ENCODE results near the gene HIRA.
"Not testable (repeated sequence)": the region's sequence is repeated elsewhere in the genome, so short reads cannot be mapped to it uniquely, and the experiment has no call there.

Gene HIRA

GRCh38 chr22:19330865-19331418, 100.6 kb downstream of the HIRA start:
- H3K36me3 ChIP-seq (ENCODE audit: control insufficient read depth, insufficient read depth, low read length), result peaks cover 27% of the 10 kb centered on the region
- H3K27ac ChIP-seq (ENCODE audit: insufficient read depth, low read depth, low read length, poor library complexity, severe bottlenecking), result no peak overlapping the region
- 95 to 96% methylated on average over 13 of the region's 13 CpGs for WGBS, 2 experiments

GRCh38 chr22:19330205-19330604, 101.3 kb downstream of the HIRA start:
- H3K4me1 ChIP-seq (ENCODE audit: control insufficient read depth, insufficient read depth, low read length); H3K9me3 ChIP-seq (ENCODE audit: control insufficient read depth, low read length); H3K4me3 ChIP-seq (ENCODE audit: insufficient read depth, low read depth, low read length); H3K27me3 ChIP-seq (ENCODE audit: control insufficient read depth, insufficient read depth, low read length, poor library complexity, severe bottlenecking); H3K27ac ChIP-seq (ENCODE audit: insufficient read depth, low read depth, low read length, poor library complexity, severe bottlenecking): not testable (repeated sequence)
- WGBS, 2 experiments, result 95 to 97% methylated on average over 5 of the region's 5 CpGs
- H3K36me3 ChIP-seq (ENCODE audit: control insufficient read depth, insufficient read depth, low read length), result peaks cover 24% of the 10 kb centered on the region

More at GRCh38 chr22:19330865-19331418, 100.6 kb downstream of the HIRA start:
- Histone ChIP-seq H3K4me1 (ENCODE audit: control insufficient read depth, insufficient read depth, low read length) (no peaks in the 10 kb centered on the region), H3K27me3 (ENCODE audit: control insufficient read depth, insufficient read depth, low read length, poor library complexity, severe bottlenecking) (no peaks in the 10 kb centered on the region), H3K9me3 (ENCODE audit: control insufficient read depth, low read length) (no peaks in the 10 kb centered on the region), H3K4me3 (ENCODE audit: insufficient read depth, low read depth, low read length) (no peak overlapping the region)

DNA sequence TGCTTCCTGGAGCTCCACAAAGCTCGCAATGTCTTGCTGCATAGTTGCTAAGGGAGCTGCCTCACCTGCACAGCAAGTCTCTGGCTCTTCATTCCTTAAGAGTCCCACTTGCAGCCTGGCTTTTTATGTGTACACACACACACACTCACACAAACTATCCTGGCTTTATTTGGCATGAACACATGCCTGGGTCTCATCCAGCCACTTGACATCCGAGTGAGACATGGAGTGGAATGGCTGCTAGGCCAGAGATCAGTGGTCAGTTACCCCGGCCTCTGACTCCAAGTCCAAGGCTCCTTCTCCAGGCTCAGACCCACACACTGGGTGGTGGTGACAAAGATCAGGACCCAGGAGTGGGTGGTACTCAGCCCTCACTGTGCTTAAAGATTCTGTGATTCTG, 102.1 kb downstream of the HIRA start:
- WGBS, 2 experiments, result 95 to 98% methylated on average over 3 of the region's 3 CpGs
- Histone ChIP-seq H3K36me3 (ENCODE audit: control insufficient read depth, insufficient read depth, low read length) (peaks cover 24% of the 10 kb centered on the region), H3K9me3 (ENCODE audit: control insufficient read depth, low read length) (no peaks in the 10 kb centered on the region), H3K27me3 (ENCODE audit: control insufficient read depth, insufficient read depth, low read length, poor library complexity, severe bottlenecking) (no peaks in the 10 kb centered on the region), H3K27ac (ENCODE audit: insufficient read depth, low read depth, low read length, poor library complexity, severe bottlenecking) (no peak overlapping the region), H3K4me3 (ENCODE audit: insufficient read depth, low read depth, low read length) (no peak overlapping the region), H3K4me1 (ENCODE audit: control insufficient read depth, insufficient read depth, low read length) (no peaks in the 10 kb centered on the region)

DNA sequence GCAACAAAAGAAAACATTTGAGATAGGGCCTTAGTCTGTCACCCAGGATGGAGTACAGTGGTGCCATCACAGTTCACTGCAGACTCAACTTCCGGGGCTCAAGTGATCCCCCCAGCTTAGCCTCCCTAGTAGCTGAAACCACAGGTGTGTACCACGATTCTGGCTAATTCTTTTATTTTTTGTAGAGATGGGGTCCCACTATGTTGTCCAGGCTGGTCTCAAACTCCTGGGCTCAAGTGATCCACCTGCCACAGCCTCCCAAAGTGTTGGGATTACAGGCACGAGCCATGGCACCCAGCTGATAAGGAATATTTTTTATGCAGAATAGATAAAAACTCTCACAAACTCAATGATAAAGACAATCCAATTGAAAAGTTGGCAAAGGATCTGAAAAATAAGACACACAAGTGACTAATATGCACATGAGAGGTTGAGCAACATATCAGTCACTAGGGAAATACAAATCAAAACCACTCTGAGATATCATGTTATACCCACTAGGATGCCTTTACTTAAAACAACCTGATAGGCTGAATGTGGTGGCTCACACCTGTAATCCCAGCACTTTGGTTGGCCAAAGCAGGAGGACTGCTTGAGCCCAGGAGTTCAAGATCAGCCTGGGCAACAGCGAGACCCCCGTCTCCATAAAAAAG, 106.1 kb downstream of the HIRA start:
- Histone ChIP-seq H3K27ac (ENCODE audit: insufficient read depth, low read depth, low read length, poor library complexity, severe bottlenecking) (no peak overlapping the region), H3K4me3 (ENCODE audit: insufficient read depth, low read depth, low read length) (no peak overlapping the region), H3K36me3 (ENCODE audit: control insufficient read depth, insufficient read depth, low read length) (peaks cover 18% of the 10 kb centered on the region), H3K4me1 (ENCODE audit: control insufficient read depth, insufficient read depth, low read length) (no peaks in the 10 kb centered on the region), H3K9me3 (ENCODE audit: control insufficient read depth, low read length) (no peaks in the 10 kb centered on the region), H3K27me3 (ENCODE audit: control insufficient read depth, insufficient read depth, low read length, poor library complexity, severe bottlenecking) (no peaks in the 10 kb centered on the region)
- 94 to 97% methylated on average over 3 to 4 of the region's 5 CpGs for WGBS, 2 experiments

DNA sequence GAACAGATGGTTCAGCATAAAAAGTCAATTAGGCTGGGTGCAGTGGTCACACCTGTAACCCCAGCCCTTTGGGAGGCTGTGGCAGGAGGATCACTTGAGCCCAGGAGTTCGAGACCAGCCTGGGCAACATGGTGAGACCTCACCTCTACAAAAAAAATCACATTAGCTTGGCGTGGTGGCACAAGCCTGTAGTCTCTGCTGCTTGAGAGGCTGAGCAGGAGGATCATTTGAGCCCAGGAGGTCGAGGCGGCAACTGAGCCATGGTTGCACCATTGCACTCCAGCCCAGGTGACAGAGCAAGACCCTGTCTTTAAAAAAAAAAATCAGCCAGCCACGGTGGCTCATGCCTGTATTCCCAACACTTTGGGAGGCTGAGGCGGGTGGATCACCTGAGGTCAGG, 108.1 kb downstream of the HIRA start:
- H3K36me3 ChIP-seq (ENCODE audit: control insufficient read depth, insufficient read depth, low read length); H3K4me1 ChIP-seq (ENCODE audit: control insufficient read depth, insufficient read depth, low read length); H3K9me3 ChIP-seq (ENCODE audit: control insufficient read depth, low read length); H3K4me3 ChIP-seq (ENCODE audit: insufficient read depth, low read depth, low read length); H3K27ac ChIP-seq (ENCODE audit: insufficient read depth, low read depth, low read length, poor library complexity, severe bottlenecking); H3K27me3 ChIP-seq (ENCODE audit: control insufficient read depth, insufficient read depth, low read length, poor library complexity, severe bottlenecking): not testable (repeated sequence)
- WGBS, 2 experiments, result 88 to 91% methylated on average over 6 of the region's 6 CpGs

GRCh38 chr22:19321757-19322156, 109.8 kb downstream of the HIRA start:
- no peak overlapping the region for H3K27ac ChIP-seq (ENCODE audit: insufficient read depth, low read depth, low read length, poor library complexity, severe bottlenecking)
- H3K4me1 ChIP-seq (ENCODE audit: control insufficient read depth, insufficient read depth, low read length), result no peaks in the 10 kb centered on the region
- H3K27me3 ChIP-seq (ENCODE audit: control insufficient read depth, insufficient read depth, low read length, poor library complexity, severe bottlenecking), result no peaks in the 10 kb centered on the region
- 93 to 94% methylated on average over 1 to 2 of the region's 2 CpGs for WGBS, 2 experiments
- H3K4me3 ChIP-seq (ENCODE audit: insufficient read depth, low read depth, low read length), result no peak overlapping the region
- H3K9me3 ChIP-seq (ENCODE audit: control insufficient read depth, low read length), result peaks cover 3% of the 10 kb centered on the region
- no peaks in the 10 kb centered on the region for H3K36me3 ChIP-seq (ENCODE audit: control insufficient read depth, insufficient read depth, low read length)

- not testable (repeated sequence) for H3K36me3 ChIP-seq (ENCODE audit: control insufficient read depth, insufficient read depth, low read length); H3K9me3 ChIP-seq (ENCODE audit: control insufficient read depth, low read length); H3K27ac ChIP-seq (ENCODE audit: insufficient read depth, low read depth, low read length, poor library complexity, severe bottlenecking); H3K4me1 ChIP-seq (ENCODE audit: control insufficient read depth, insufficient read depth, low read length); H3K4me3 ChIP-seq (ENCODE audit: insufficient read depth, low read depth, low read length); H3K27me3 ChIP-seq (ENCODE audit: control insufficient read depth, insufficient read depth, low read length, poor library complexity, severe bottlenecking)
- WGBS, 2 experiments, result 88 to 92% methylated on average over 8 of the region's 8 CpGs
Observed at GRCh38 chr22:19320136-19320535, 111.4 kb downstream of the HIRA start.

DNA sequence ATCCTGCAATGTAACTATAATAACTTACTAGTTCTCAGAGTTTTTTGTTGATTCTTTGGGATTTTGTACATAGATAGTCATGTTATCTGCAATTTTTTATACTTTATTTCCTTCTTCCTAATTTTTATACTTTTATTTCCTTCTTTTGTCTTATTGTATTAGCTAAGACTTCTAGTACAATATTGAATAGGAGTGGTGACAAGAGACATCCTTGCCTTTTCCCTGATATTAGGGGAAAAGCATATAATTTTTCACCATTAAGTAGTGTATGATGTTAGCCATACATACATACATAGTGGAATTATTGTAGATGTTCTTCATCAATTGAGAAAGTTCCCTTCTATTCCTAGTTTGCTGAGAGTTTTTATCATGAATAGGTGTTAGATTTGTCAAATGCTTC, 112.3 kb downstream of the HIRA start:
- no peaks in the 10 kb centered on the region for H3K27me3 ChIP-seq (ENCODE audit: control insufficient read depth, insufficient read depth, low read length, poor library complexity, severe bottlenecking)
- H3K4me3 ChIP-seq (ENCODE audit: insufficient read depth, low read depth, low read length), result no peak overlapping the region
- H3K9me3 ChIP-seq (ENCODE audit: control insufficient read depth, low read length), result peaks cover 3% of the 10 kb centered on the region
- H3K36me3 ChIP-seq (ENCODE audit: control insufficient read depth, insufficient read depth, low read length), result no peaks in the 10 kb centered on the region
- H3K27ac ChIP-seq (ENCODE audit: insufficient read depth, low read depth, low read length, poor library complexity, severe bottlenecking), result no peak overlapping the region
- no peaks in the 10 kb centered on the region for H3K4me1 ChIP-seq (ENCODE audit: control insufficient read depth, insufficient read depth, low read length)

DNA sequence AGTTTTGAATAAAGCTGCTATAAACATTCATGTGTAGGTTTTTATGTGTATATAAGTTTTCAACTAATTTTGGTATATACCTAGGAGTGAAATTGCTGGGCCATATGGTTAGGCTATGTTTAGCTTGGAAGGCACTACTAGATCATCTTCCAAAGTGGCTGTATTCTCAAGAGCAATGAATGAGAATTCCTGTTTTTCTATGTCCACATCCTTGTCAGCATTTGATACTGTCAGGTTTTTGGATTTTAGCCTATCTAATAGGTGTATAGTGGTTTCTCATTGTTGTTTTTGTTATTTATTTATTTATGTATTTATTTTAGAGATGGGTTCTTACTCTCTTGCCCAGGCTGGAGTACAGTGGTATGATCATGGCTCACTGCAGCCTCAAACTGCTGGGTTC, 113.7 kb downstream of the HIRA start:
- Histone ChIP-seq H3K27me3 (ENCODE audit: control insufficient read depth, insufficient read depth, low read length, poor library complexity, severe bottlenecking) (no peaks in the 10 kb centered on the region), H3K9me3 (ENCODE audit: control insufficient read depth, low read length) (peaks cover 3% of the 10 kb centered on the region), H3K4me3 (ENCODE audit: insufficient read depth, low read depth, low read length) (no peak overlapping the region), H3K27ac (ENCODE audit: insufficient read depth, low read depth, low read length, poor library complexity, severe bottlenecking) (no peak overlapping the region), H3K4me1 (ENCODE audit: control insufficient read depth, insufficient read depth, low read length) (no peaks in the 10 kb centered on the region), H3K36me3 (ENCODE audit: control insufficient read depth, insufficient read depth, low read length) (no peaks in the 10 kb centered on the region)

DNA sequence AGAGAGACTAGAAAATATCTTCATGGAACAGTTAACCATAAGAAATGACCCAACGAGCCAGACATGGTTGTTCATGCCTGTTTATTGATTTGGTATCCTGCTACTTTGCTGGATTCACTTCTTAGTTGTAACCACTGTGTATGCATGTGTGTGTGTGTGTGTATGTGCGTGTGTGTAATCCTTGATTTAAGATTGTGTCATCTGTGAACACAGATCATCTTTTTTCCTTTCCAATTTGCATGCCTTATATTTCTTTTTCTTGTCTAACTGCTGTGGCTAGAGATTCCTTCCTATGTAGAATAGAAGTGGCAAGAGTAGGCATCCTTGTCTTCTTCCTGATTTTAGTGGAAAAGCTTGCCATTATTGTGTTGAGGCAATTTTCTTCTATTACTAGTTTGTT, 123.7 kb downstream of the HIRA start:
- no peaks in the 10 kb centered on the region for H3K36me3 ChIP-seq (ENCODE audit: control insufficient read depth, insufficient read depth, low read length)
- 75 to 90% methylated on average over 1 to 2 of the region's 2 CpGs for WGBS, 2 experiments
- H3K4me3 ChIP-seq (ENCODE audit: insufficient read depth, low read depth, low read length), result no peak overlapping the region
- H3K4me1 ChIP-seq (ENCODE audit: control insufficient read depth, insufficient read depth, low read length), result no peaks in the 10 kb centered on the region
- no peaks in the 10 kb centered on the region for H3K27me3 ChIP-seq (ENCODE audit: control insufficient read depth, insufficient read depth, low read length, poor library complexity, severe bottlenecking)
- H3K27ac ChIP-seq (ENCODE audit: insufficient read depth, low read depth, low read length, poor library complexity, severe bottlenecking), result no peak overlapping the region
- no peaks in the 10 kb centered on the region for H3K9me3 ChIP-seq (ENCODE audit: control insufficient read depth, low read length)

GRCh38 chr22:19306535-19306934, 125.0 kb downstream of the HIRA start:
- H3K4me3 ChIP-seq (ENCODE audit: insufficient read depth, low read depth, low read length); H3K27ac ChIP-seq (ENCODE audit: insufficient read depth, low read depth, low read length, poor library complexity, severe bottlenecking); H3K9me3 ChIP-seq (ENCODE audit: control insufficient read depth, low read length); H3K4me1 ChIP-seq (ENCODE audit: control insufficient read depth, insufficient read depth, low read length); H3K27me3 ChIP-seq (ENCODE audit: control insufficient read depth, insufficient read depth, low read length, poor library complexity, severe bottlenecking); H3K36me3 ChIP-seq (ENCODE audit: control insufficient read depth, insufficient read depth, low read length): not testable (repeated sequence)
- 89 to 92% methylated on average over 6 of the region's 6 CpGs for WGBS, 2 experiments

Data from ectodermal cell (in vitro differentiated cells).